ENCODE measurements around the gene NISCH. TPM values are rescaled to one million over a fixed set of nuclear protein-coding genes. Genes with fewer than 3 reads are reported as not detected.
A peak's percentile ranks its signal among the peaks of the same experiment; 100 is the strongest.

NISCH gene
- total RNA-seq, 1 donor from 2014 or later, result 58.3 TPM

- Histone ChIP-seq H3K36me3 (no peaks in the 10 kb centered on the region), H3K4me1 (peaks cover 0 to 6% of the 10 kb centered on the region in 2 donors), H3K27ac (no peak overlapping the region), H3K4me3 (no peak overlapping the region), H3K27me3 (no peaks in the 10 kb centered on the region), H3K9me3 (no peaks in the 10 kb centered on the region)
- no peak for TF ChIP-seq CTCF (IDR thresholded peaks at IDR 0.05)
- DNase-seq (ENCODE audit: low spot score in 2 of 2), result no peak
- intact Hi-C loops (cut with DNase I), result no loop called here
Observed at GRCh38 chr3:52443268-52443610, 12.2 kb upstream of the NISCH start.

GRCh38 chr3:52443791-52444687 lies 11.4 kb upstream of the NISCH start:
- no peak overlapping the region for H3K4me3 ChIP-seq
- H3K36me3 ChIP-seq, result no peaks in the 10 kb centered on the region
- H3K9me3 ChIP-seq, result no peaks in the 10 kb centered on the region
- no peak overlapping the region for H3K27ac ChIP-seq
- H3K4me1 ChIP-seq, result peaks cover 0 to 6% of the 10 kb centered on the region in 2 donors
- H3K27me3 ChIP-seq, result no peaks in the 10 kb centered on the region
- DNase-seq (ENCODE audit: low spot score in 2 of 2), result no peak
- intact Hi-C loops (cut with DNase I), result no loop called here
- no peak for TF ChIP-seq CTCF (IDR thresholded peaks at IDR 0.05)

DNA sequence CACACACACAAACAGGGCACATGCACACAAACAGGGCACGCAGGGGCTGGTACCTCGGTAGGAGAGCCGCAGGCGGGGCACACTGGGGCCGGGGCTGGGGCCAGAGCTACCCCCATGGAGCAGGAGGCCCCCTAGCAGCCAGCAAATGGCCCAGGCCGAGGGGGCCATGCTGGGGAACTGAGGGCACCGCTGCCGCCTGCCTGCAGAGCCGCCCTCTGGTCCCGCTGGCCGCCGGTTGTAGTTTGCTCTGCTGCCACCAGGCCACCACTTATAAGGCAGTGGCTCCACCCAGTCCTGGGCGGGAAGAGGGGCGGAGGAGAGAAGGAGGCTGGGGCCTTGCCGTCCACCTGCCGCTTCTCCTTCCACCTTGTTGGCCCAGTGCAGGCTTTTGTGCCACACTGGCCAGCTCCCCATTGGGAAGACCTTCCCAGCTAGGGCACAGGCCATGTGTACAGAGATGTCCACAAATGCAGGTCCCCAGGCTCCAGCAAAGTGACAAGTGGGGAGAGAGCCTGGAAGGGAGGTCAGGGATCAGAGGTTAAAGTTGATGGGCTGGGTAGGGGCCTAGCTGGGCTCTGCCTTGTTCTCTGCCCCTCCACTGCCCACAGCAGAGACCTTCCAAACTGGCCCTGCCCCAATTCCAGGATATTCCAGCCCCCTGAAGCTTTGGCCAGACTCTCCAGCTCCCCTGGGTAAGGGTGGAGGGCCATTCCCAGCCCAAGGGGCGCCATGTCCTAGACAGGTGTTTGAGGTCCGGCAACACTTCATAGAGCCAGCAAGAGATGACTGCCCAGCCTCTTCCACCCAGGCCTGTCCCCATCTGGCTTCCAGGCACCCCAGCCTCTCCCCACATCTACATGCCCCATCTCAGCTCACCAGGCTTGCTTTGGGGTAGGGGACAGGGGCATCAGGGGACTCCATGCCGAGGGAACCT lies 10.3 kb upstream of the NISCH start, which contains the start of gene SEMA3G:
Gene SEMA3G (minus strand): TSS at position 244 of the 934 bp plus-strand sequence. CDS start 76 bp downstream, at position 168.
- DNase-seq (ENCODE audit: low spot score in 2 of 2), result peak in 1 of 2 donors; percentile 82
- Histone ChIP-seq H3K4me3 (no peak within 1 kb of the TSS), H3K27ac (no peak within 1 kb of the TSS), H3K36me3 (no peaks in the 10 kb centered on the region), H3K4me1 (peaks cover 0 to 6% of the 10 kb centered on the region in 2 donors), H3K27me3 (no peaks in the 10 kb centered on the region), H3K9me3 (no peaks in the 10 kb centered on the region)
- intact Hi-C loops (cut with DNase I), result no loop called here
- TF ChIP-seq CTCF (IDR thresholded peaks at IDR 0.05), result peak; percentile 63 to 77 (median 69)

DNA sequence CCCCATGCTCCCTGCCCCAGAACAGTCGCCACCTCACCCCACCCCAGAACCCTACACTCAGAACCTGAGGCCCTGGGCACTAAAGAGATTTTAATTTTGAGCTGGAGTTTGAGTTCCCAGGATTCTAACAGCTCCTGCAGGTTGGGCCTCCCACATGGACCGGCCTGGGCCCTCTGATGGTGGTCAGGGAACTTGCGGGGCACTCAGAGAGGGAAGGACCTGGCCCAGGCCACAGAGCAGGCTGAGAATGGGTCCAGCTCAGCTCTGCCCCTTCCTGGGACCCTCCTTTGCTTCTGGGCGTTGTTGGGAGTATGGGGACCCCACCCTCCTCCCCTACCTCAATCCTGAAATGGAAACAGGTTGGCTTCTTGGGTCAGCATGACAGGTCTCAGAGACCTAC lies 9.4 kb upstream of the NISCH start:
- Histone ChIP-seq H3K9me3 (no peaks in the 10 kb centered on the region), H3K27ac (no peak overlapping the region), H3K4me3 (no peak overlapping the region), H3K36me3 (no peaks in the 10 kb centered on the region), H3K4me1 (peaks cover 0 to 6% of the 10 kb centered on the region in 2 donors), H3K27me3 (no peaks in the 10 kb centered on the region)
- DNase-seq (ENCODE audit: low spot score in 2 of 2), result no peak
- intact Hi-C loops (cut with DNase I), result no loop called here
- TF ChIP-seq CTCF (IDR thresholded peaks at IDR 0.05), result no peak

DNA sequence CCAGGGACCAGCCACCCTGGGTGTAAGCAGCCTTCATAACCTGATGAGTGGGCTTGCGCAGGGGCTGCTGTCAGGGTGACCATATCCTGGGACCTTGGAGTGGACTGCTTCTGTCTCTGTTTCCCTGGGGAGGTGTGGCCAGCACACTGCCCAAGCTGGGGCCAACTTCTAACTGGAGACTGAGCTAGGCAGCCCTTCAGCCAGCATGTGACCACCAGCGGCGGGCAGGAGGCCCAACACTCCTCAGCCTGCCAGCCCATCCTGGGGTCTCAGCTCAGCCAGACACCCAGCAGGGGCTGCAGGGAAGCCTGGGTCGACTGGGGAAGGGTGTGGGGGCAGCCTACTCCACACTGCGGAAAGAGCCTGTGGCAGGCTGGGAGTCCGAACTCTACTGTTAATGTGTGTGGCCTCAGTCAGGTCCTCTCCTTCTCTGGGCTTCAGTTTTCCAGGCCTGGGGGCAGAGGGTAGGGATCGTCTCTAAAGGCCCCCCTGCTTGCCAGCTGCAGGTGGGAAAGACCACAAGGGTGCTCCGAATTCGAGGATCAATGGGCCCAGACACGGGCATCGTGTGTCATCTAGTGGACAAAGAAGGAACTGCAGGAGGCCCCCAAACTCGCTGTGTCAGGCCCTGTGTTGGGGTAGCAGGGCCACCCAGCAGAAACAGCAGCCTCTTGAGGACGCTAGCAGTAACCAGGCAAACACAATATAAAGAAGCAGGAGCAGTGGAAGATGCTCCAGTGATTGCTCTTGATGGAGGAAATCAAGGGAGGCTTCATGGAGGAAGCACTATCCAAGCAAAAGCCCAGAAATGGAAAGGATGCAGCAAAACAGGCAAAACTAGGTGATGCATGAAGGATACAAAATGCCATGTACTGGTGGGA lies 8.5 kb upstream of the NISCH start:
- peak in 1 of 2 donors; percentile 83 for DNase-seq (ENCODE audit: low spot score in 2 of 2)
- Histone ChIP-seq H3K4me3 (no peak overlapping the region), H3K27ac (no peak overlapping the region), H3K27me3 (no peaks in the 10 kb centered on the region), H3K9me3 (no peaks in the 10 kb centered on the region), H3K4me1 (peaks cover 0 to 6% of the 10 kb centered on the region in 2 donors), H3K36me3 (no peaks in the 10 kb centered on the region)
- TF ChIP-seq CTCF (IDR thresholded peaks at IDR 0.05), result peak; percentile 96 to 100 (median 100)
- intact Hi-C loops (cut with DNase I), result loop anchor here (1.0 kb wide), 1 partner anchor 19 kb away; no protein-coding TSS in a partner anchor
